C4-2B (cell line): Measurements from ENCODE around the gene EGFLAM.

Source experiments
- CTCF ChIP-seq: fragments of 450-650 bp; conservative IDR thresholded peaks from 2 replicates; pipeline ENCODE4 v1.5.1; 2017; ENCODE audit warnings: mild to moderate bottlenecking
- ZFX ChIP-seq: fragments of 450-650 bp; IDR thresholded peaks from 2 replicates; pipeline ENCODE4 v1.6.1; 2017

DNA sequence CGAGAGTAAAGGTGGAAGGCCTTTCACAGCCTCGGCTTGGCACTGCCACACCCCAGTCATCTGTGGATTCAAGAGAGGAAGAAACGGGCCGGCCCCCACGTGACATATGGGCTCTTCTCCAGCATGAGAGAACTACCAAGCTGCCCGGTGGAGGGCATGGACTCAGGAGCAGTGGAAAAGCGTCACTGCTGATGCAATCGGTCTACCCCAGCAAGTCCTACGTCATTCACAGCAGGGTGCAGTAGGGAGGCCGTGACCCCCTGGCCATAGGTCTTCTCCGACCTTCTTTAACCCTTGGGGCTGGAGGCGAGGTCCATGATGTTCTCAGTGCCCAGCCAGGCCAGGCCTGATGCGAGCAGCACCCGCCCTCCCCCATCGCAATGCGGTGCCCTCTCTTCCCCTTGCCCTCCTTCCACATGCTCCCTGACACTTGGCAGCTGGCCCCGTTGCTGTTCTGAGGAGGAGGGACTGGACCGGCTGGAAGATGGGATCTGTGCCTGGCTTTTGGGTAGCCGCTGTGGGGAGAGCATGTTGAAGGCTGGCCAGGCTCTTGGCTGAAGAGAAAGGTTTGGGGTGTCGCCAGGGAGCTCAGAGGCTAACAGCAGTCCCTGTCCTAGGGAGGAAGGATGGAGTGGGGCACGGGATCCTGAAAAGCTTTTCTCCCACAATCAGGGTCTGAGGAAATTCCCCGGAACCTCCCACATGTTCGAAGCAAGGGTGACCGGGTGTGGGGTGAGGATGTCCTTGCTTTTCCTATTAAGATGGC lies 208.2 kb downstream of the EGFLAM start:
- no peak for TF ChIP-seq CTCF
- no peak for TF ChIP-seq ZFX
